Fibroblast of the aortic adventitia (primary cell): ENCODE measurements around the gene RIMBP2. TPM values are rescaled to one million over a fixed set of nuclear protein-coding genes. Genes with fewer than 3 reads are reported as not detected.

Experiments used
- DNase-seq: peaks from one replicate; pipeline ENCODE4 v3.0.0-alpha.2; 2010; ENCODE audit warnings: low read depth
- H3K4me3 ChIP-seq: 2 replicates; pipeline ENCODE4 v1.5.1; 2011; ENCODE audit warnings: low read depth, mild to moderate bottlenecking, control low read depth, low read length, moderate library complexity
- CTCF ChIP-seq: IDR thresholded peaks from 2 replicates; pipeline ENCODE4 v1.5.1; 2011; ENCODE audit warnings: mild to moderate bottlenecking, low read length, control low read depth, inconsistent platforms; ENCODE audit not compliant: insufficient read depth
- total RNA-seq: library from RNA; depleted of rRNA; stranded (reverse); fragments of >200 nt; gene quantifications from 2 replicates; pipeline ENCODE4 v1.2.3, GENCODE V29; 2012; ENCODE audit warnings: low replicate concordance

RIMBP2 gene
- total RNA-seq, 1 donor = not detected

GRCh38 chr12:130608831-130609230 is 107.3 kb downstream of the RIMBP2 start:
- H3K4me3 ChIP-seq = no peak overlapping the region
- no peak for TF ChIP-seq CTCF
- DNase-seq = no peak

GRCh38 chr12:130608132-130608531 is 108.0 kb downstream of the RIMBP2 start:
- TF ChIP-seq CTCF = no peak
- no peak for DNase-seq
- no peak overlapping the region for H3K4me3 ChIP-seq

- no peak for TF ChIP-seq CTCF
- no peak overlapping the region for H3K4me3 ChIP-seq
- DNase-seq = no peak
Measured at GRCh38 chr12:130606231-130606630, 109.9 kb downstream of the RIMBP2 start.

DNA sequence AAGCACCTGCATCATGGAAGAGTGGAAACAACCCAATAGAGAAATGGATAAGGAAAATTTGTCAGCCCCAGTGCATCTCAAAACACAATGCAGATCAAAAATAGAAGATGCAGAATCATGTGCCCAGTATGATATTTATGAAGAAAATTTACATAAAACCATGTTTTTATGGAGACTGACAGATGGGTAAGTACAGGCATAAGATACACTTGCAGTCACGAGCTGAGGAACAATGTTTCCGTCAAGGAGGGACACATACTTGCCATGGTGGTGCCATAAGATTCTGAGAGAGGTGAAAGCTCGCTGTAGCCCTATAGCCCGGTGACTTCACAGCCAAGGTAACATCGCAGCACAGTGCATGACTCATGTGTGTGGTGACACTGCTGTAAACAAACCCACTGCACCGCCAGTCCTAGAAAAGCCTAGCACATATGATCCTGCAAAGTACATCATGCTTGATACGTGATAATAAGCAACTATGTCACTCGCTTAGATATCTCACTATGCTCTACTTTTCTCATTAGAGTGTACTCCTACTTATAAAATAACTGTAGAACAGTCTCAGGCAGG is 112.6 kb downstream of the RIMBP2 start:
- DNase-seq = no peak
- H3K4me3 ChIP-seq = no peak overlapping the region
- TF ChIP-seq CTCF = no peak

DNA sequence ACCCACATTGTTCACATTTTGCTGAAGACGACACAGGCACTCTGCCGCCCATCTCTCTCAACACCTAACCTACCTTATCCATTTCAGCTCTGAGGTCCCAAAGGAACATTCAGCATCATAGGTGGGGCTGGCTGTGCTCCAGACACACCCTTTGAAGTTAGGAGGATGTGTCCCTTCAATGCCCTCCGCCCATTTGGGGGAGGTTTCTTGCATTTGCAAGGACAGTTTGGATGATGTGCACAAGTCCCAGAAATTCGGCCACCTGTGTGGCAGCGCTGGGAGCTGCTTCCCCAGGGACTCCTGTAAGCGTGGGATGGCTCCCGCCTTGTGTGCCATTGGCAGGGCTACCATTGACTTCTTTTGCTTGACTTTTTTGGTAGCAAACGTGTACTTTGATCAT is 113.8 kb downstream of the RIMBP2 start:
- H3K4me3 ChIP-seq = no peak overlapping the region
- no peak for DNase-seq
- no peak for TF ChIP-seq CTCF

DNA sequence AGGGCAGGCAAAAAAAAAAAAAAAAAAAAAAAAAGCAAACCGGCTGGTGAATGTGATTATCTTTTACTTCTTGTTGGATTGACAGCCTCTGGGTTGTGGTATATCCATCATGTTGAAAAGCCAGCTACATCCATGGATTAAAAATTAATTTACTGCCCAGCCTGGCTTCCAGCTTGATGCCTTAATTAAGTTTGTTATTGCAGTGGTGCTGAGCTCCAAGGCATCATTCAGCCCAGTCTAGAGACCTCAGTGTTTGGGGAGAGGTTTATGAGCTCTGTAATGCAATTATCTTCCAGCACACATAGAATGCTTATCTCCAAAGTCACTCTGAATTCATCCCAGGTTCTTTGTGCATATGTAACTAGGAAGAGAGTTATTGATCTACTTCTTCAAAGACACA is 114.8 kb downstream of the RIMBP2 start:
- no peak overlapping the region for H3K4me3 ChIP-seq
- no peak for TF ChIP-seq CTCF
- DNase-seq = no peak

DNA sequence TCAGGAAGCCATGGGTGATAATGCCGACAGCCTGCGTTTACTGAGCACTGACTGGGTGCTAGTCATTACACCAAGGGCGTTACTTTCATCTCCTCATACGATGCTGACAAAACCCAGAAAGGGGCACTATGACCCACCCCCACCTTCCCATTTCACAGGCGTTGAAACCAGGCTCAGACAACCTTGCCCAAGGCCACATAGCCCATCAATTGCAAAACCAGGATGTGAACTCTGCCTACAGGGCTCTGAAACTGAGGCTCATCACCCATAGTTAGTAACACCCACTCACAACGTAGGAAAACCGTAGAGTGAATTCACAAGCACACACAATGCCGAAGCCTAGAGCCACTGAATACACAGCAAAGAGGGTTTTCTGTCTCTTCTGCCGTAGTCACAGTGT is 119.9 kb downstream of the RIMBP2 start:
- H3K4me3 ChIP-seq = no peak overlapping the region
- no peak for TF ChIP-seq CTCF
- no peak for DNase-seq
